Activated CD8-positive, alpha-beta T cell treated with anti-CD3 and anti-CD28 coated beads for 36 hours (primary cell): ENCODE results near the gene LTF. TPM values are rescaled to one million over a fixed set of nuclear protein-coding genes. Genes with fewer than 3 reads are reported as not detected.
"Not testable (repeated sequence)": the region's sequence is repeated elsewhere in the genome, so short reads cannot be mapped to it uniquely, and the experiment has no call there.

Experiments
- ATAC-seq: fragments of 200-7000 bp; cut with Tn5 transposase; one replicate; pipeline ENCODE4 v1.10.0; 2021; ENCODE audit warnings: mild to moderate bottlenecking, moderate library complexity
- CTCF ChIA-PET: fragments of 350-600 bp; sonication (Branson Sonifier 250); formaldehyde crosslinking; loops from one replicate; lab custom pipeline; 2021; ENCODE audit warnings: antibody characterized with exemption; lab: Charles Lee
- POLR2A ChIA-PET: fragments of 350-600 bp; sonication (Branson Sonifier 250); formaldehyde crosslinking; loops from one replicate; lab custom pipeline; 2021; ENCODE audit warnings: antibody characterized with exemption; lab: Charles Lee
- DNase-seq: peaks from one replicate; pipeline ENCODE4 v3.0.0-alpha.2; 2020
- H3K27ac Mint-ChIP-seq: one replicate; pipeline ENCODE4 v1.8.0; 2021; ENCODE audit warnings: mild to moderate bottlenecking, mixed read lengths
- H3K27me3 Mint-ChIP-seq: one replicate; pipeline ENCODE4 v1.8.0; 2021; ENCODE audit warnings: mixed read lengths
- H3K36me3 Mint-ChIP-seq: one replicate; pipeline ENCODE4 v1.8.0; 2021; ENCODE audit warnings: low read depth, mixed read lengths
- H3K4me1 Mint-ChIP-seq: one replicate; pipeline ENCODE4 v1.8.0; 2021; ENCODE audit warnings: low read depth, mixed read lengths
- H3K4me3 Mint-ChIP-seq: one replicate; pipeline ENCODE4 v1.8.0; 2021; ENCODE audit warnings: mild to moderate bottlenecking, moderate library complexity, mixed read lengths
- H3K9me3 Mint-ChIP-seq: one replicate; pipeline ENCODE4 v1.8.0; 2021; ENCODE audit warnings: mixed read lengths
- intact Hi-C: fragments of 100-400 bp; cut with micrococcal nuclease; formaldehyde crosslinking; loops from one replicate; pipeline ENCODE4 v1.10.0; 2022
- total RNA-seq, 2 experiments: library from RNA; stranded (reverse); gene quantifications; one replicate each; pipeline ENCODE4 v1.2.3, GENCODE V29; 2021
- TF ChIP-seq, protein P1 (sequence below): fragments of 200-600 bp; IDR thresholded peaks from one replicate; pipeline ENCODE4 v1.8.0; 2022; ENCODE audit warnings: antibody characterized with exemption, mild to moderate bottlenecking

LTF gene
- total RNA-seq, 2 experiments from 2014 or later, result not detected

DNA sequence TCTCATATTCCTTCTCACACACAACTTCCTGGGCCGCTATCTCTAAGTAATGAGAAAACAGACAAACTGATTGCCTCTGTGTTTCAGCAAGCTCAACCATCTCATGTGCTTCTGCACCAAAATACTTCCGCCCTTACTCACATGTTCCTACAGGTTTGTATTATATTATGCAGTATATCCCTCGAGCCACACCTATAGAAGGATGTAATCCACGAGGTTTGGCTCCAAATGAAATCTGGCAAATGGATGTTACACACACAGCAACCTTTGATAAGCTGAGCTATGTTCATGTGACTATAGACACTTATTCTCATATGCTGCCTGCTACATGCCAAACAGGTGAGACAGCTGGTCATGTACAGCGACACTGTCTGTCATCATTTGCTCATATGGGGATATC lies 35.0 kb downstream of the LTF start:
- Mint-ChIP-seq H3K27me3 (no peaks in the 10 kb centered on the region), H3K9me3 (peaks cover 7% of the 10 kb centered on the region), H3K4me1 (no peaks in the 10 kb centered on the region), H3K36me3 (no peaks in the 10 kb centered on the region), H3K27ac (no peak overlapping the region), H3K4me3 (no peak overlapping the region)
- intact Hi-C loops, result no loop called here
- CTCF ChIA-PET, result interaction anchor here (0.8 to 1.3 kb wide), 2 partner anchors 59 to 216 kb away, joined by 3 read pairs; no protein-coding TSS in a partner anchor
- ATAC-seq (no peak), DNase-seq (no peak)
- TF ChIP-seq, protein P1, sequence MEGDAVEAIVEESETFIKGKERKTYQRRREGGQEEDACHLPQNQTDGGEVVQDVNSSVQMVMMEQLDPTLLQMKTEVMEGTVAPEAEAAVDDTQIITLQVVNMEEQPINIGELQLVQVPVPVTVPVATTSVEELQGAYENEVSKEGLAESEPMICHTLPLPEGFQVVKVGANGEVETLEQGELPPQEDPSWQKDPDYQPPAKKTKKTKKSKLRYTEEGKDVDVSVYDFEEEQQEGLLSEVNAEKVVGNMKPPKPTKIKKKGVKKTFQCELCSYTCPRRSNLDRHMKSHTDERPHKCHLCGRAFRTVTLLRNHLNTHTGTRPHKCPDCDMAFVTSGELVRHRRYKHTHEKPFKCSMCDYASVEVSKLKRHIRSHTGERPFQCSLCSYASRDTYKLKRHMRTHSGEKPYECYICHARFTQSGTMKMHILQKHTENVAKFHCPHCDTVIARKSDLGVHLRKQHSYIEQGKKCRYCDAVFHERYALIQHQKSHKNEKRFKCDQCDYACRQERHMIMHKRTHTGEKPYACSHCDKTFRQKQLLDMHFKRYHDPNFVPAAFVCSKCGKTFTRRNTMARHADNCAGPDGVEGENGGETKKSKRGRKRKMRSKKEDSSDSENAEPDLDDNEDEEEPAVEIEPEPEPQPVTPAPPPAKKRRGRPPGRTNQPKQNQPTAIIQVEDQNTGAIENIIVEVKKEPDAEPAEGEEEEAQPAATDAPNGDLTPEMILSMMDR, result no peak
- POLR2A ChIA-PET, result interaction anchor here (0.6 kb wide), 2 partner anchors 264 to 538 kb away, joined by 3 read pairs; no protein-coding TSS in a partner anchor

DNA sequence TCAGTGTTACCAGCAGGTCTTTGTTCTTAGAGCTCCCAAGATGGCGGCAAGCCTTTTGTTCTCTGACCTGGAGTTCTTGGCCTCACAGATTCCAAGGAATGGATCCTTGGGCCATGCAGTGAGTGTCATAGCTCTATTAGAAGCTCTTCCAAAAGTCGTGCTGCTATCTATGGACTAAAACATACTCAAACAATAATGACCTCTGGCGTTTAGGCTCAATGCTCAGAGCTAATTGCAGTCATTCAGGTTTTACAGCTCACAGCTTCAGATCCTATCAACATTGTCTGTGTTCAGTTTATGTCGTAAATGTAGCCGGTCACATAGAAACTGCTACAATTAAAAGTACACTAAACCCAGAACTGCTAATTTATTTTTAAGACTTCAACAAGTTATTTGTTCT lies 35.5 kb downstream of the LTF start:
- no peaks in the 10 kb centered on the region for H3K4me1 Mint-ChIP-seq
- intact Hi-C loops, result no loop called here
- peaks cover 7% of the 10 kb centered on the region for H3K9me3 Mint-ChIP-seq
- ChIA-PET POLR2A (interaction anchor here (0.6 kb wide), 2 partner anchors 264 to 537 kb away, joined by 3 read pairs; no protein-coding TSS in a partner anchor), CTCF (interaction anchor here (0.8 to 1.3 kb wide), 2 partner anchors 59 to 216 kb away, joined by 3 read pairs; no protein-coding TSS in a partner anchor)
- no peaks in the 10 kb centered on the region for H3K36me3 Mint-ChIP-seq
- DNase-seq (no peak), ATAC-seq (no peak)
- TF ChIP-seq, protein P1, result no peak
- H3K4me3 Mint-ChIP-seq, result no peak overlapping the region
- no peak overlapping the region for H3K27ac Mint-ChIP-seq
- H3K27me3 Mint-ChIP-seq, result no peaks in the 10 kb centered on the region

DNA sequence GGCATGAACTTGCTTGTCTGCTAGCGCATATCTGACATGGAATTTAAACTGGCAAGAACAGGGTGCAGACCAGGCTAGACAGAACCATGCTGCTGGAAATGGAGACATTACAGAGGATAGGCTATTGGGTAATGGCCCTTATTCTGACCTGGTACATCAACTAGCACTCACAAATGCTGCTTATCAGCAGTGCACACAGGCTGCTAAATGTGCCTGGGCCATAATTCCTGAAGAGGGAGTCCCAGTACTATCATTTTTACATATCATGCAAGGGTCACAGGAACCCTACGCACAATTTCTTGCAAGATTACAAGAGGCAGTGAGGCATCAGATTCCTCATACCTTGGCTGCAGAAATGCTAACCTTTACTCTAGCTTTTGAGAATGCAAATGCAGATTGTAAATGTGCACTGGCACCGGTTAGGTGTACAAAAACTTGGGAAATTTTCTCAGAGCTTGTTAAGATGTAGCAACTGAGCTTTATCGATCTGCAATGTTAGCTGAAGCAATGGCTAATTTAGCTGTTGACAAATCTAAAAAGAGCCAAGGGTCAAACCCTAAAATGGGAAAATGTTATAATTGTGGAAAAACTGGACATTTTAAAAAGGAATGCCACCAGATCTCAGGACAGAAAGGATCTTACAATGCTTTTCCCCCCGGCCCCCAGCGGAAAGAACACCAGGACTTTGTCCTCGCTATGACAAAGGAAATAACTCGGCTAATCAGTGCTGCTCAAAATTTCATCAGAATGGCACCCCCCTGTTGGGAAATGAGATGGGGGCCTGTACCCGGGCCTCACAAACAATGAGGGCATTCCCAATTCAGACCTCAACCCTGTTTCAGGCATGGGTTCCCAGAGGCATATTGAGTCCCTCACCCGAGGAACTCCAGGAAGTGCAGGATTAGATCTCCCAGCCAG lies 36.5 kb downstream of the LTF start:
- DNase-seq, result no peak
- no peak for ATAC-seq
- POLR2A ChIA-PET, result no interaction called here
- TF ChIP-seq, protein P1, result no peak
- intact Hi-C loops, result no loop called here
- Mint-ChIP-seq H3K4me3 (no peak overlapping the region), H3K36me3 (no peaks in the 10 kb centered on the region), H3K4me1 (no peaks in the 10 kb centered on the region), H3K27ac (no peak overlapping the region), H3K9me3 (peaks cover 7% of the 10 kb centered on the region), H3K27me3 (no peaks in the 10 kb centered on the region)
- CTCF ChIA-PET, result interaction anchor here (1.2 to 1.5 kb wide), 2 partner anchors 44 to 50 kb away, joined by 3 to 6 read pairs; no protein-coding TSS in a partner anchor

DNA sequence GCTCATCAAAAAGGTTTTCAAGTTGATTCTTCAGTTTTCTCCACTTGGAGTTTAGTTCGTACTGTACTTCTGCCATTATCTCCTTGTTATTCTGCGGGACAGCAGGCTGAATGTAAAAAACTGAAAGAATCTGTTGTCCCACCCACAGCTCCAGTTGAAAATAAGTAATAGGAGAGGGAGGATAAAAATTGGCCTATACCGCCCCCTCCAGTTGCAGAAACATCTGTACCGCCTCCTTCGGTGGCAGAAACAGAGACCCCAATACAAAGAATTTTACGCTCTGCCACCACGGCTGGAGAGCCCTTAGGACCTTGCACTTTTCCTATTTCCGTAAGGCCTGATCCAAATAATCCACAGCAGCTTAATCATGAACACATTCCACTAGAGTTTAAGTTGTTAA lies 37.3 kb downstream of the LTF start:
- ATAC-seq, H3K4me1 Mint-ChIP-seq, H3K27me3 Mint-ChIP-seq, H3K27ac Mint-ChIP-seq, H3K4me3 Mint-ChIP-seq, POLR2A ChIA-PET, intact Hi-C loops, H3K9me3 Mint-ChIP-seq, H3K36me3 Mint-ChIP-seq, DNase-seq: not testable (repeated sequence)
- CTCF ChIA-PET, result interaction anchor here (1.2 to 1.5 kb wide), 2 partner anchors 43 to 49 kb away, joined by 3 to 6 read pairs; no protein-coding TSS in a partner anchor

DNA sequence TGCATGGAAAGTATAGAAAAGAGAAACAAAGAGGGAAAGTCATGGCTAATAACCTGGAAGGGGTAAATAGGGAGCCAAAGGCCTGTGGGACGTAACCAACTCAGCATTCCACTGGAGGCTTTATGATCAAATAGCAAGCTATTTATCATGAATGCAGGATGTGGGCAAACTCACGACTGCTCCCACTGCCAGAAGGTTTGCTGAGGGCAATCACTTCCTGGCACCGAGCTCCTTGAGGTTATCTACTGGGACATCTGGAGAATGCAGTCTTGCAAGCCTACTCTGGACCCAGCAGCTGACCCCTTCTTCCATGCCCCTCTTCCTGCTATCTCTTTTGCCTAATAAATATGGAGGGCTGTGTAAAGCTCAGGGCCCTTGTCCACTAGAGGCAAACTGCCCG lies 38.2 kb downstream of the LTF start:
- CTCF ChIA-PET, result interaction anchor here (1.0 to 1.8 kb wide), 3 partner anchors 22 to 336 kb away, joined by 3 to 6 read pairs (median 3); no protein-coding TSS in a partner anchor
- H3K4me1 Mint-ChIP-seq, ATAC-seq, H3K4me3 Mint-ChIP-seq, H3K36me3 Mint-ChIP-seq, intact Hi-C loops, H3K27ac Mint-ChIP-seq, DNase-seq, H3K27me3 Mint-ChIP-seq, H3K9me3 Mint-ChIP-seq: not testable (repeated sequence)
- POLR2A ChIA-PET, result interaction anchor here (1.9 kb wide), 1 partner anchor 10 kb away, joined by 5 read pairs; no protein-coding TSS in a partner anchor
